Measurements from ENCODE around the gene VWA2. TPM values are rescaled to one million over a fixed set of nuclear protein-coding genes. Genes with fewer than 3 reads are reported as not detected.

The VWA2 gene
- total RNA-seq, 1 donor from 2014 or later: 3.5 TPM

Other genes starting within 250 kb of the VWA2 start
- under 0.01 TPM in 1 of 2 replicates, not detected in the other for gene ADRB1, start 195.4 kb upstream of the VWA2 start, total RNA-seq
- gene CCDC186, start 65.1 kb upstream of the VWA2 start, total RNA-seq: 21.7 and 31.1 TPM in 2 replicates
- 0.69 and 8.1 TPM in 2 replicates for gene TDRD1, start 59.9 kb upstream of the VWA2 start, total RNA-seq
- 40.1 and 71.4 TPM in 2 replicates for gene AFAP1L2, start 165.2 kb downstream of the VWA2 start, total RNA-seq